Choroid plexus epithelial cell (primary cell): ENCODE measurements around the gene FOXJ2.

Experiments used
- DNase-seq: peaks from one replicate; pipeline ENCODE4 v3.0.0-alpha.2; 2010; ENCODE audit warnings: low read depth
- H3K4me3 ChIP-seq: 2 replicates; pipeline ENCODE4 v1.5.1; 2011; ENCODE audit warnings: low read depth, mild to moderate bottlenecking, control low read depth, low read length, moderate library complexity
- TF ChIP-seq, protein P1 (sequence below): conservative IDR thresholded peaks from 2 replicates; pipeline ENCODE4 v1.5.1; 2011; ENCODE audit warnings: low read depth, mild to moderate bottlenecking, control low read depth, inconsistent platforms, low read length, moderate library complexity

The FOXJ2 gene

DNA sequence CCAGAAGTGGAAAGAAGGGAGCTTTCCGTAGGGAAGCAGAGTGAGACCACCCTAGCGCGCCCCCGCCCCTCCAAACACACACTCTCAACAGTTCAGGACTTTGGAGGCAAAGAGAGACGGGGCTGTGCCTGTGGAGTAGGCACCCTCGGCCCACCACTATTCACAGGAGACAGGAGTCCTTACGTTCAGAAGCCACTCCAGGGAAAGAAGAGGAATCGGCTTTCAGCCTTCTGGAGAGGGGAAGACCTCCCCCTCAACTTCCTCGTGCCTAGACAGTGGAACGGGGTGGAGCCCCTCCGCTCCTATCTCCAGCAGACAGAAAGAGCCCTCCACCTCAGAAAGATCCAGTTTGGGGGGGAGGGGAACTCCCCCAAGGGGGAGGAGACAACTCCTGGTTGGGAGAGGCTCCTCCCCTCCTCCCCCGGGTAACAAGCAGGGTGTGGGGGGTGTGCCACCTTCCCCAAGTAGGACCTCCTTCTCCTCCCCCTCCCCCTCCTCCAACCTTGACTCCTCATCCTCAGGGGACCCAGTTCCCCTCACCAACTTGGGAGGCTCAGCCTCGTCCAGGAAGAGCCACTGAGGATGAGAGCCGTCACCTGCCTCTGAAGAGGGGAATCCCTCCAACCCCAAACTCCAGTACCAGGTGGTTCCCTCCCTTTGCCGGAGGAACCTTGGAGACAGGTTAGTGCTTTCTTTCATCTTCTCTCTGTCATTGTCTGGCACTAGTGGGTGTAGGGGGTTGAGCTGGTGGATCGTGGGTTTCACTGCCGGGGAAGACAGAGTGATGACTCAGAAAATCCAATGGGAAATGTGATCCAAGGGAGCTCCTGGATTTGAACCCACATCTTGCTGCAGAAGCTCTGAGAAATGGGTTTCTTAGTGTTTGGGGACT lies 883 bp downstream of the FOXJ2 start:
- TF ChIP-seq, protein P1, sequence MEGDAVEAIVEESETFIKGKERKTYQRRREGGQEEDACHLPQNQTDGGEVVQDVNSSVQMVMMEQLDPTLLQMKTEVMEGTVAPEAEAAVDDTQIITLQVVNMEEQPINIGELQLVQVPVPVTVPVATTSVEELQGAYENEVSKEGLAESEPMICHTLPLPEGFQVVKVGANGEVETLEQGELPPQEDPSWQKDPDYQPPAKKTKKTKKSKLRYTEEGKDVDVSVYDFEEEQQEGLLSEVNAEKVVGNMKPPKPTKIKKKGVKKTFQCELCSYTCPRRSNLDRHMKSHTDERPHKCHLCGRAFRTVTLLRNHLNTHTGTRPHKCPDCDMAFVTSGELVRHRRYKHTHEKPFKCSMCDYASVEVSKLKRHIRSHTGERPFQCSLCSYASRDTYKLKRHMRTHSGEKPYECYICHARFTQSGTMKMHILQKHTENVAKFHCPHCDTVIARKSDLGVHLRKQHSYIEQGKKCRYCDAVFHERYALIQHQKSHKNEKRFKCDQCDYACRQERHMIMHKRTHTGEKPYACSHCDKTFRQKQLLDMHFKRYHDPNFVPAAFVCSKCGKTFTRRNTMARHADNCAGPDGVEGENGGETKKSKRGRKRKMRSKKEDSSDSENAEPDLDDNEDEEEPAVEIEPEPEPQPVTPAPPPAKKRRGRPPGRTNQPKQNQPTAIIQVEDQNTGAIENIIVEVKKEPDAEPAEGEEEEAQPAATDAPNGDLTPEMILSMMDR: no peak
- H3K4me3 ChIP-seq: peak overlapping the region; percentile 94
- peak; percentile 29 for DNase-seq

DNA sequence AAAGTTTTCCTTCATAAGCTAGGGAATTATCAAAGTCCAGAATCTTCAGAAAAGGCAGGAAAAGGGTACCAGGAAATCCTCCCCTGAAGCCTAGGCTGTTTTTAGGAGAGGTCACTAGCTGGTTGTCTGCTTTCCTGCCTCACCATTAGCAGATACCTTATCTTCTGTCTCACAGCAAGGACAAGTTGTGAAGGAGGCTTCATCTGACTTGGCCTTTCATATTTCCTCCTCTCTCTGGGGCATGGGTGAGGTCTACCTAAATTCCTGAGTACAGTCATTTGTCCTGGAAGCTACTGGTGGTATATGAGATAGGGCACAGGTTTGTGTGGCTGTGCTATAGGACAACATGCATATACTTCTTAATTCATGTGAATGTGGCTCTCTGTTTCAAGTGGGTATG lies 2.3 kb downstream of the FOXJ2 start:
- DNase-seq: no peak
- H3K4me3 ChIP-seq: peak overlapping the region; percentile 12
- TF ChIP-seq, protein P1: no peak

- TF ChIP-seq, protein P1: no peak
- no peak for DNase-seq
- H3K4me3 ChIP-seq: no peak overlapping the region
These were observed 3.0 kb downstream of the FOXJ2 start for GRCh38 chr12:8035440-8036010.

GRCh38 chr12:8036346-8036745 lies 3.8 kb downstream of the FOXJ2 start:
- TF ChIP-seq, protein P1: no peak
- no peak overlapping the region for H3K4me3 ChIP-seq
- no peak for DNase-seq

GRCh38 chr12:8037046-8037663 lies 4.6 kb downstream of the FOXJ2 start:
- DNase-seq: no peak
- TF ChIP-seq, protein P1: no peak
- H3K4me3 ChIP-seq: no peak overlapping the region

GRCh38 chr12:8037947-8038346 lies 5.4 kb downstream of the FOXJ2 start:
- no peak for DNase-seq
- H3K4me3 ChIP-seq: no peak overlapping the region
- TF ChIP-seq, protein P1: no peak
